Effector CD4-positive, alpha-beta T cell (primary cell): ENCODE measurements around the gene PKP3. TPM values are rescaled to one million over a fixed set of nuclear protein-coding genes. Genes with fewer than 3 reads are reported as not detected.
"Not testable (repeated sequence)": the region's sequence is repeated elsewhere in the genome, so short reads cannot be mapped to it uniquely, and the experiment has no call there.

Source experiments
- DNase-seq: peaks from one replicate; pipeline ENCODE4 v3.0.0-alpha.2; 2020
- total RNA-seq: gene quantifications from one replicate; lab custom pipeline; 2026; lab: John Stamatoyannopoulos, UW

The PKP3 gene
- not detected for total RNA-seq

GRCh38 chr11:394034-394857 is at the start of gene PKP3:
TSS of gene PKP3 (plus strand) at chr11:394209. CDS start at chr11:394293, 84 bp downstream.
- DNase-seq, result no peak

GRCh38 chr11:344836-345578 is 49.0 kb upstream of the PKP3 start:
- DNase-seq, result no peak

- DNase-seq, result no peak
Observed at GRCh38 chr11:346529-346928, 47.5 kb upstream of the PKP3 start.

- not testable (repeated sequence) for DNase-seq
Observed at GRCh38 chr11:349270-349954, 44.6 kb upstream of the PKP3 start.

- DNase-seq, result not testable (repeated sequence)
Observed at GRCh38 chr11:350033-350722, 43.8 kb upstream of the PKP3 start.

GRCh38 chr11:350723-351255 is 43.2 kb upstream of the PKP3 start:
- no peak for DNase-seq

GRCh38 chr11:351411-351810 is 42.6 kb upstream of the PKP3 start:
- DNase-seq, result no peak

GRCh38 chr11:352456-353031 is 41.5 kb upstream of the PKP3 start:
- no peak for DNase-seq

- no peak for DNase-seq
Observed at GRCh38 chr11:353179-353873, 40.7 kb upstream of the PKP3 start.

- peak; percentile 78 for DNase-seq
Observed at GRCh38 chr11:355581-356458, 38.2 kb upstream of the PKP3 start.

GRCh38 chr11:356610-357009 is 37.4 kb upstream of the PKP3 start:
- DNase-seq, result no peak

GRCh38 chr11:357582-357981 is 36.4 kb upstream of the PKP3 start:
- DNase-seq, result no peak

- no peak for DNase-seq
Observed at GRCh38 chr11:358129-358800, 35.7 kb upstream of the PKP3 start.

GRCh38 chr11:359181-359714 is 34.8 kb upstream of the PKP3 start:
- no peak for DNase-seq

GRCh38 chr11:360326-361280 is 33.4 kb upstream of the PKP3 start:
- DNase-seq, result no peak

- no peak for DNase-seq
Observed at GRCh38 chr11:362642-363442, 31.2 kb upstream of the PKP3 start.

GRCh38 chr11:363443-363805 is 30.6 kb upstream of the PKP3 start:
- DNase-seq, result not testable (repeated sequence)
